ENCODE measurements around the gene HOXA1. TPM values are rescaled to one million over a fixed set of nuclear protein-coding genes. Genes with fewer than 3 reads are reported as not detected.

Gene HOXA1
- total RNA-seq, 4 donors from 2014 or later: 0.17 to 1.4 (median 0.56) TPM

- Histone ChIP-seq H3K9me3 (no peaks in the 10 kb centered on the region), H3K4me3 (peak overlapping the region; percentile 68 to 88 (median 77)), H3K27ac (replicated peaks in 1 of 4) (peak overlapping the region; percentile 96 to 100 (median 99)), H3K27me3 (no peaks in the 10 kb centered on the region), H3K4me1 (peaks cover 33 to 66% (median 63%) of the 10 kb centered on the region in 4 donors), H3K36me3 (no peaks in the 10 kb centered on the region)
- intact Hi-C loops (cut with DNase I): no loop called here
- peak; percentile 61 for TF ChIP-seq EP300 (IDR thresholded peaks at IDR 0.05)
- TF ChIP-seq POLR2A (IDR thresholded peaks at IDR 0.05; ENCODE audit: low read depth): no peak
- TF ChIP-seq, protein P1, sequence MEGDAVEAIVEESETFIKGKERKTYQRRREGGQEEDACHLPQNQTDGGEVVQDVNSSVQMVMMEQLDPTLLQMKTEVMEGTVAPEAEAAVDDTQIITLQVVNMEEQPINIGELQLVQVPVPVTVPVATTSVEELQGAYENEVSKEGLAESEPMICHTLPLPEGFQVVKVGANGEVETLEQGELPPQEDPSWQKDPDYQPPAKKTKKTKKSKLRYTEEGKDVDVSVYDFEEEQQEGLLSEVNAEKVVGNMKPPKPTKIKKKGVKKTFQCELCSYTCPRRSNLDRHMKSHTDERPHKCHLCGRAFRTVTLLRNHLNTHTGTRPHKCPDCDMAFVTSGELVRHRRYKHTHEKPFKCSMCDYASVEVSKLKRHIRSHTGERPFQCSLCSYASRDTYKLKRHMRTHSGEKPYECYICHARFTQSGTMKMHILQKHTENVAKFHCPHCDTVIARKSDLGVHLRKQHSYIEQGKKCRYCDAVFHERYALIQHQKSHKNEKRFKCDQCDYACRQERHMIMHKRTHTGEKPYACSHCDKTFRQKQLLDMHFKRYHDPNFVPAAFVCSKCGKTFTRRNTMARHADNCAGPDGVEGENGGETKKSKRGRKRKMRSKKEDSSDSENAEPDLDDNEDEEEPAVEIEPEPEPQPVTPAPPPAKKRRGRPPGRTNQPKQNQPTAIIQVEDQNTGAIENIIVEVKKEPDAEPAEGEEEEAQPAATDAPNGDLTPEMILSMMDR (IDR thresholded peaks at IDR 0.05): no peak
- TF ChIP-seq POLR2AphosphoS5 (IDR thresholded peaks at IDR 0.05): peak; percentile 81 to 86
- 26% methylated on average over 32 of the region's 57 CpGs for WGBS
- no peak for DNase-seq (ENCODE audit: extremely low spot score)
These were observed 17.5 kb upstream of the HOXA1 start for GRCh38 chr7:27112955-27113949.

DNA sequence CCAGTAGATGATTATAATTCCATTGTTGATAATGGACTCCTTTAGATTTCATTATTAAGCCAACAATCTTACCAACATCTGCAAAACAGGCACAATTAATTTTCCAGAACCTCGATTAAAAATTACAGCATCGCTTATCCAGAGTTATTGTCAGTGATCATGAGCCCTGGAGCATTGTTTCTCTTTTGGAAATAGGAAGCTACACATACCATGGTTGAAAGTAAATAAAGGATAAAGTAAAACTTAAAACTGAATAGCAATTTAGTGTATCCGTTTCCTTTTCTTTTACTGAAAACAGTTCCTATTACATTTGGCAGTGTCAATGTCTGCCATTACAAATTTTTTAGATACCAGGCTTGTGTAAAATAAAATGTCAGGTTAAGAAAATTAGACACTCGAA is 16.6 kb upstream of the HOXA1 start:
- H3K27ac ChIP-seq (replicated peaks in 1 of 4): peak overlapping the region; percentile 96 to 100 (median 99)
- TF ChIP-seq POLR2AphosphoS5 (IDR thresholded peaks at IDR 0.05) (no peak), EP300 (IDR thresholded peaks at IDR 0.05) (no peak), POLR2A (IDR thresholded peaks at IDR 0.05; ENCODE audit: low read depth) (no peak)
- TF ChIP-seq, protein P1 (IDR thresholded peaks at IDR 0.05): no peak
- no peaks in the 10 kb centered on the region for H3K27me3 ChIP-seq
- intact Hi-C loops (cut with DNase I): no loop called here
- H3K9me3 ChIP-seq: no peaks in the 10 kb centered on the region
- H3K36me3 ChIP-seq: no peaks in the 10 kb centered on the region
- WGBS: 11% methylated on average over 4 of the region's 4 CpGs
- DNase-seq (ENCODE audit: extremely low spot score): no peak
- H3K4me1 ChIP-seq: peaks cover 30 to 70% (median 59%) of the 10 kb centered on the region in 4 donors
- peak overlapping the region; percentile 68 to 88 (median 77) for H3K4me3 ChIP-seq

DNA sequence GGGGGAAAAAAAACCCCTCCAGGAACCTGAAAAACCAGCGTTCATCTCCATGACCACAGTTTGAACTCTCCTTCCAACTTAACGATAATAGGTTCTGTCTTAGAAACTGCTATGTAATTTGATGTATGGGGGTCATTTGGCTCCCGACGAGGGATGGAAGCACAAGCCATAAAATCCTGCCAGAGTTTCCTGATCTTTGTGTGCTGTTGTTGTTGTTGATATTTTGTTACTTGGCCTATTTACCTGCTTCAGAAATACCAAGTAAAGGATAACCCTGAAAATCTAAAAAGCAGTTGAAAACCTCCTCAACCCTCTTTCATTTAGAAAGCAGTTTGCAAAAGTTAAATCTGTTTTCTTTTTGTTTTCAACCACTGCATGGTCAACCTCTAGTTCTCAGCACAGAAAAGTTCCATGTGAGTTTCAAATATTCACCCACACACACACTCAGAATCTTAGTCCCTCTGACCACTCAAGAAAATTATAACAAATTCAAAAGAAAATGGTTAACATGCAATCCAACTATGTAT is 16.0 kb upstream of the HOXA1 start:
- Histone ChIP-seq H3K36me3 (no peaks in the 10 kb centered on the region), H3K4me1 (peaks cover 34 to 74% (median 59%) of the 10 kb centered on the region in 4 donors), H3K4me3 (peak overlapping the region; percentile 68 to 88 (median 77)), H3K9me3 (no peaks in the 10 kb centered on the region), H3K27me3 (no peaks in the 10 kb centered on the region), H3K27ac (replicated peaks in 1 of 4) (peak overlapping the region; percentile 96 to 100 (median 99))
- DNase-seq (ENCODE audit: extremely low spot score): no peak
- TF ChIP-seq EP300 (IDR thresholded peaks at IDR 0.05) (no peak), POLR2A (IDR thresholded peaks at IDR 0.05; ENCODE audit: low read depth) (no peak), POLR2AphosphoS5 (IDR thresholded peaks at IDR 0.05) (no peak)
- TF ChIP-seq, protein P1 (IDR thresholded peaks at IDR 0.05): no peak
- 17% methylated on average over 4 of the region's 4 CpGs for WGBS
- intact Hi-C loops (cut with DNase I): no loop called here

DNA sequence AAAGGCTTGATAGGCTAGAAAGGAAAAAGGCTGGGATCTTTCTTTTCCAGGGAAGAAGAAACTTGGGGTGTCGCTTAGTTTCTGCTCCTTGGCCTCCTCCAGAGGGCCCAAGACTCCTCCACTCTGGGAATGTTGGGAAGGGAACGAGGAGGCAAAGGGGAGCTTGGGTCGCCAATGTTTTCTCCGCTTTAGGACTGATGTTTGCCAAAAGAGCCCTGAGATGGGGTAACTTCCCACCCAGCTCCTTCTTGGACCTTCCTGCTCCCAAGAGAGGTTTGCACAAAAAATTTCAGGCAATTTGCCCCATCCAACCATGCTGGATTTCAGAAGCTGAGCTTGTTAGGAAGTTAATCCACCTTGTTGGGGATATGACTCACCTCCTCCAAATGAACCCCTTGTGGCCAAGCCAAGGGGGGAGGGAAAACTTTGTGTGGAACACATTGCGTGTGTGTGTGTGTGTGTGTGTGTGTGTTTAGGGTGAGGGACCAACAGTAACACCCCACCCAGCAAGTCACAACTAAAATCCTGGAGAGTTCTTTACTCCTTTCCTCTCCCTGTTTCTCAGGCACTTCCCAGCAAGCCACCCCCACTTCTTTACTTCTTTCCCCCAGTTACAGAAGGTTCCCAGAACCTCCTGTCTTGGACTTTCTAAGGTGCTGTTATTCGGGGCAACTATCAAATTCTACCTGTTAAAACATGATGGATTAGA is 15.4 kb upstream of the HOXA1 start:
- intact Hi-C loops (cut with DNase I): no loop called here
- Histone ChIP-seq H3K27me3 (no peaks in the 10 kb centered on the region), H3K27ac (replicated peaks in 1 of 4) (peak overlapping the region; percentile 96 to 100 (median 99)), H3K36me3 (no peaks in the 10 kb centered on the region), H3K4me1 (peaks cover 38 to 80% (median 62%) of the 10 kb centered on the region in 4 donors), H3K9me3 (no peaks in the 10 kb centered on the region), H3K4me3 (peak overlapping the region; percentile 45 to 88 (median 72))
- WGBS: 24% methylated on average over 6 of the region's 6 CpGs
- peak in 1 of 2 donors; percentile 60 for TF ChIP-seq POLR2AphosphoS5 (IDR thresholded peaks at IDR 0.05)
- TF ChIP-seq, protein P1 (IDR thresholded peaks at IDR 0.05): no peak
- no peak for DNase-seq (ENCODE audit: extremely low spot score)

Measured in esophagus muscularis mucosa (tissue), 4 donors.